Islet precursor cell (in vitro differentiated cells): ENCODE data around the gene MTR.
A peak's percentile ranks its signal among the peaks of the same experiment; 100 is the strongest.
"Not testable (repeated sequence)": the region's sequence is repeated elsewhere in the genome, so short reads cannot be mapped to it uniquely, and the experiment has no call there.

Source experiments
- DNase-seq: peaks from one replicate; pipeline ENCODE4 v3.0.0-alpha.2; 2018

The MTR gene

GRCh38 chr1:236868625-236869467, 73.8 kb downstream of the MTR start:
- peak; percentile 70 for DNase-seq

GRCh38 chr1:236869911-236870310, 74.8 kb downstream of the MTR start:
- no peak for DNase-seq

- no peak for DNase-seq
Observed at GRCh38 chr1:236870721-236871120, 75.6 kb downstream of the MTR start.

- DNase-seq: no peak
Observed at GRCh38 chr1:236872075-236872666, 77.1 kb downstream of the MTR start.

- DNase-seq: no peak
Observed at GRCh38 chr1:236875975-236876374, 80.9 kb downstream of the MTR start.

- no peak for DNase-seq
Observed at GRCh38 chr1:236877661-236878060, 82.6 kb downstream of the MTR start.

GRCh38 chr1:236880209-236880608, 85.1 kb downstream of the MTR start:
- no peak for DNase-seq

GRCh38 chr1:236882678-236883077, 87.6 kb downstream of the MTR start:
- no peak for DNase-seq

- no peak for DNase-seq
Observed at GRCh38 chr1:236886199-236886598, 91.1 kb downstream of the MTR start.

GRCh38 chr1:236887081-236887480, 92.0 kb downstream of the MTR start:
- no peak for DNase-seq

- no peak for DNase-seq
Observed at GRCh38 chr1:236888126-236888525, 93.0 kb downstream of the MTR start.

GRCh38 chr1:236888903-236889302, 93.8 kb downstream of the MTR start:
- DNase-seq: no peak

- DNase-seq: peak; percentile 95
Observed at GRCh38 chr1:236890152-236891056, 95.3 kb downstream of the MTR start.

- no peak for DNase-seq
Observed at GRCh38 chr1:236893626-236894545, 98.8 kb downstream of the MTR start.

GRCh38 chr1:236895665-236896387, 100.7 kb downstream of the MTR start:
- no peak for DNase-seq

GRCh38 chr1:236896716-236897115, 101.6 kb downstream of the MTR start:
- no peak for DNase-seq

GRCh38 chr1:236904892-236905741, 110.0 kb downstream of the MTR start:
- peak; percentile 26 for DNase-seq

GRCh38 chr1:236907205-236907604, 112.1 kb downstream of the MTR start:
- peak; percentile 73 for DNase-seq

- DNase-seq: no peak
Observed at GRCh38 chr1:236908669-236909068, 113.6 kb downstream of the MTR start.

GRCh38 chr1:236911047-236911446, 116.0 kb downstream of the MTR start:
- DNase-seq: not testable (repeated sequence)
